ENCODE results near the gene ATAT1. TPM values are rescaled to one million over a fixed set of nuclear protein-coding genes. Genes with fewer than 3 reads are reported as not detected.

ATAT1 gene
- total RNA-seq, 4 donors from 2014 or later, result 2.7 to 8.7 (median 5.1) TPM

- intact Hi-C loops (cut with DNase I), result no loop called here
- Histone ChIP-seq H3K4me1 (peaks cover 14 to 34% (median 25%) of the 10 kb centered on the region in 4 donors), H3K9me3 (no peaks in the 10 kb centered on the region), H3K4me3 (peak within 1 kb of the TSS; percentile 93 to 100 (median 100)), H3K36me3 (peaks cover 12 to 63% (median 38%) of the 10 kb centered on the region in 4 donors), H3K27me3 (no peaks in the 10 kb centered on the region), H3K27ac (replicated peaks in 1 of 4) (peak within 1 kb of the TSS; percentile 93 to 99 (median 98))
- 11% methylated on average over 28 of the region's 37 CpGs for WGBS
- peak; percentile 96 for DNase-seq (ENCODE audit: extremely low spot score)
- TF ChIP-seq POLR2A (IDR thresholded peaks at IDR 0.05; ENCODE audit: low read depth) (no peak), EP300 (IDR thresholded peaks at IDR 0.05) (no peak), POLR2AphosphoS5 (IDR thresholded peaks at IDR 0.05) (peak in 1 of 2 donors; percentile 73), CTCF (IDR thresholded peaks at IDR 0.05) (no peak)
These were observed 20.0 kb downstream of the ATAT1 start, which contains the start of gene C6orf136 for GRCh38 chr6:30646450-30647241. Gene C6orf136 (plus strand): TSS chr6:30647133. CDS start chr6:30647232, 99 bp downstream.

GRCh38 chr6:30647242-30648116 lies 20.8 kb downstream of the ATAT1 start:
- 4% methylated on average over 13 of the region's 78 CpGs for WGBS
- H3K4me3 ChIP-seq, result peak overlapping the region; percentile 93 to 100 (median 100)
- intact Hi-C loops (cut with DNase I), result loop anchor here (1.0 kb wide), 1 partner anchor 25 kb away; no protein-coding TSS in a partner anchor
- H3K27ac ChIP-seq (replicated peaks in 1 of 4), result peak overlapping the region; percentile 93 to 99 (median 98)
- DNase-seq (ENCODE audit: extremely low spot score), result no peak
- peaks cover 15 to 63% (median 39%) of the 10 kb centered on the region in 4 donors for H3K36me3 ChIP-seq
- H3K27me3 ChIP-seq, result no peaks in the 10 kb centered on the region
- no peaks in the 10 kb centered on the region for H3K9me3 ChIP-seq
- peaks cover 14 to 34% (median 25%) of the 10 kb centered on the region in 4 donors for H3K4me1 ChIP-seq
- peak; percentile 3 to 43 for TF ChIP-seq POLR2AphosphoS5 (IDR thresholded peaks at IDR 0.05)
- no peak for TF ChIP-seq POLR2A (IDR thresholded peaks at IDR 0.05; ENCODE audit: low read depth)

GRCh38 chr6:30651143-30651542 lies 24.5 kb downstream of the ATAT1 start:
- 90% methylated on average over 12 of the region's 12 CpGs for WGBS
- intact Hi-C loops (cut with DNase I), result no loop called here

GRCh38 chr6:30654798-30655742 lies 28.4 kb downstream of the ATAT1 start:
- no peaks in the 10 kb centered on the region for H3K27me3 ChIP-seq
- no peaks in the 10 kb centered on the region for H3K9me3 ChIP-seq
- H3K27ac ChIP-seq (replicated peaks in 1 of 4), result no peak overlapping the region
- peaks cover 76 to 100% (median 96%) of the 10 kb centered on the region in 4 donors for H3K36me3 ChIP-seq
- intact Hi-C loops (cut with DNase I), result no loop called here
- TF ChIP-seq POLR2A (IDR thresholded peaks at IDR 0.05; ENCODE audit: low read depth) (no peak), POLR2AphosphoS5 (IDR thresholded peaks at IDR 0.05) (no peak), EP300 (IDR thresholded peaks at IDR 0.05) (no peak), CTCF (IDR thresholded peaks at IDR 0.05) (no peak)
- WGBS, result 87% methylated on average over 19 of the region's 19 CpGs
- no peak for DNase-seq (ENCODE audit: extremely low spot score)
- H3K4me1 ChIP-seq, result no peaks in the 10 kb centered on the region
- no peak overlapping the region for H3K4me3 ChIP-seq

More at GRCh38 chr6:30651143-30651542, 24.5 kb downstream of the ATAT1 start:
- no peak for TF ChIP-seq CTCF (IDR thresholded peaks at IDR 0.05)
- TF ChIP-seq POLR2A (IDR thresholded peaks at IDR 0.05; ENCODE audit: low read depth), result no peak
- TF ChIP-seq POLR2AphosphoS5 (IDR thresholded peaks at IDR 0.05), result no peak
- no peaks in the 10 kb centered on the region for H3K9me3 ChIP-seq
- no peak overlapping the region for H3K27ac ChIP-seq (replicated peaks in 1 of 4)
- peaks cover 14 to 27% (median 24%) of the 10 kb centered on the region in 4 donors for H3K4me1 ChIP-seq
- DNase-seq (ENCODE audit: extremely low spot score), result no peak
- peaks cover 45 to 67% (median 61%) of the 10 kb centered on the region in 4 donors for H3K36me3 ChIP-seq
- no peaks in the 10 kb centered on the region for H3K27me3 ChIP-seq
- H3K4me3 ChIP-seq, result no peak overlapping the region
